Kidney capillary endothelial cell (primary cell): Measurements from ENCODE around the gene SH3PXD2B.
"Not testable (repeated sequence)": the region's sequence is repeated elsewhere in the genome, so short reads cannot be mapped to it uniquely, and the experiment has no call there.

Source experiments
- DNase-seq: peaks from one replicate; pipeline ENCODE4 v3.0.0-alpha.2; 2018; ENCODE audit warnings: low spot score

The SH3PXD2B gene

DNA sequence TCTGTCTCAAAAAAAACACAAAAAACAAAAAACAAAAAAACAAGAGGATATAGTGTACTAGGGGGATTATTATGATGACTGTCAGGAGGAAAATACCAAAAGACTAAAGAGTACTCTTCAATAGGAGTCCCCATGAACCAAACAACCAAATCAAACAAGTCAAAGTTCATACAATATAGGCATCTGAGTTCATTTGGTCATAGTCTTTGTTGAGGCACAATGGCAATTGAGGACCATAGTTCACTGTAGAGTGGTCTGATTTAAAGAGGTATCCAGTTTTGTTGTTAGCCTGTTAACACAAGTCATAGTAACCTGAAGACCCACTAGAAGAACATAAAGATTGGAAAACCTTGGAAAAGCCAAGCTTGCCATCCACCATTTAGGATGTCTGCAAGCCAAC lies 159.5 kb downstream of the SH3PXD2B start:
- no peak for DNase-seq

DNA sequence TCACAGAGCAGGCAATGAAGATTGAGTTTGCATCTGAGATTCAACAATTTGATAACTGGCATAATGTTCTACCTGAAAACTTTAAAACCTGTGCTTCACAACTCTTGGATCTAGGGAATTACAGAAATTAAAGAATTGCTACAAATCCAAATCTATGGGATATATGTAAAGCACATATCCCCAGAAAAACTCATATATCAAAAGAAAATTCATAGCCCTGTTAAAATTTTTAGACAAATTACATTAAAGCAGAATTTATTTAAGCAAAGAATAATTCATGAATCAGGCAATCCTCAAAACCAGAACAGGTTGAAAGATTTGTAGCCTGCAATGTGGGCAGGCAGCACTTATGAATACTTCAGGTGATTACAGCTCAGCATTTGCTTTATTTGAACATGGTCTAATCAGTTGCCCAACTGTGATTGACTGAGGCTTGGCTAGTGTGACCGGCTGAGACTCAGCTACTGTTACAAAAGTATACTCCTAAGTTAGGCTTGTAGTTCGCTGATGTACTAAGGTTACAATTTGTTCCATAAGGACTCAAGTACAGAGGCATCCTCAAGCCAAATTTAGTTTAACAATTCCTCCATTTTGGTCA lies 160.5 kb downstream of the SH3PXD2B start:
- no peak for DNase-seq

DNA sequence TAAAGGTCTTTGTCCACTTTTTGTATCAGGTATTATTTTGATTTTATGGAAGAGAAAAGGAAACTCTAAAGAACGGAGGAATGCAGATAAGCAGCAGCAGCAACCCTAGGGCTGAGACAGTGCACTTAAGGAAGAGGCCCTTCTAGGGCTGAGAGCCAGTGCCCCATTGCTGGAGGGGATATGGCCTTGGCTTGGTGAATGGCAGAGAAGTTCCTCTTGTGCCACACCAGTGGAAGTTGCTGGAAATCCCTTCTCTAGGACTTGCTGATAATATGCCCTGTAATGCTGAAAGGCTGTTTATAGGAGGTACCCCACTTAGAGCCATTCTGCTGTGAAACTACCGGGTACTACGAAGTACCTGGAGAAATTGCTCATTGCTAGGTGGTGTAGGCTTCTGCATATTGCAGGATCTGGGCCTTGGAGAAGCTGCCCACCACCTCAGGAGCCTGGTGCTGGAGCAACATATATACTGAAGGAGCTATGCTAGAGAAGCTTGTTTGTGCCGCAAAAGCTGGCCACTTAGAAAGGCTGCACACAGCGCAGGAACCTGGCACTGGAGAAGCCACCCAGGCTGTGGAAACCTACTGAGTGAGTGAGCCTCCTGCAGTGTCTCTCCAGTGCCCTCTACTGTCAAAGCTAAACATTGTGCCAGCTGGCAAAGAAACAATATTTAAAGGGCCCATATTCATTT lies 161.1 kb downstream of the SH3PXD2B start:
- peak; percentile 66 for DNase-seq

DNA sequence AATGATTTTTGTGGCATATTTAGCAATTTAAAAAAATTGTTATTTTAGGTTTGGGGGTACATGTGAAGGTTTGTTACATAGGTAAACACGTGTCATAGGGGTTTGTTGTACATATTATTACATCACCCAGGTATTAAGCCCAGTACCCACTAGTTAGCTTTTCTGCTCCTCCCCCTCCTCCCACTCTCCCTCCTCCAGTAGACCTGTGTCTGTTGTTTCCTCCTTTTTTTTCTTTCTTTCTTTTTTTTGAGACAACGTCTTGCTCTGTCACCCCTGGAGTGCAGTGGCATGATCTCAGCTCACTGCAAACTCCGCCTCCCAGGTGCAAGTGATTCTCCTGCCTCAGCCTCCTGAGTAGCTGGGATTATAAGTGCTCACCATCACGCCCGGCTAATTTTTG lies 162.5 kb downstream of the SH3PXD2B start:
- not testable (repeated sequence) for DNase-seq

DNA sequence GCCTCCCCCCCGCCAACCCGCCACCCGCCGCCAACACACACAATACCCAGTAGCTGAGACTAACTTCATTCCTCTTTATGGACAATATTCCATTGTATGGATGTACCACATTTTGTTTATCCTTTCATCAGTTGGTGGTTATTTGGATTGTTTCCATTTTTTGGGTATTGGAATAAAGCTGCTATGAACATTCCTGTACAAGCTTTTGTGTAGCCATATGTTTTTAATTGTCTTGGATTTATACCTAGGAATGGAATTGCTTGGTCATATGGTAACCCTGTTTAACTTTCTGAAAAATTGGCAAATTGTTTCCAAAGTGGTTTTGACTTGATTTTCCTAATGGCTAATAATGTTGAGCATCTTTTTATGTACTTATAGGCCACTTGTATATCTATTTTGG lies 165.9 kb downstream of the SH3PXD2B start:
- no peak for DNase-seq

DNA sequence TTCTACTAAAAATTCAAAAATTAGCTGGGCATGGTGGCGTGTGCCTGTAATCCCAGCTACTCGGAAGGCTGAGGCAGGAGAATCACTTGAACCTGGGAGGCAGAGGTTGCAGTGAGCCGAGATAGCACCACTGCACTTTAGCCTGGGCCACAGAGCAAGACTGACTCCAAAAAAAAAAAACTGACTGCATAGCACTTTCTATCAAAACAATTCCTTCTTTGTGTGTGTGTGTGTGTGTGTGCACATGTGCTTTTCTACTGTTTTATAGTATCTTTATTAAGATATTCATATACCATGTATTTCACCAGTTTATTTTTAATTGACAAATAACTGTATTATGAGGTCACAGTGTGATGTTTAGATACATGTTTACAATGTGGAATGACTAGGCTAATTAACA lies 167.2 kb downstream of the SH3PXD2B start:
- not testable (repeated sequence) for DNase-seq

DNA sequence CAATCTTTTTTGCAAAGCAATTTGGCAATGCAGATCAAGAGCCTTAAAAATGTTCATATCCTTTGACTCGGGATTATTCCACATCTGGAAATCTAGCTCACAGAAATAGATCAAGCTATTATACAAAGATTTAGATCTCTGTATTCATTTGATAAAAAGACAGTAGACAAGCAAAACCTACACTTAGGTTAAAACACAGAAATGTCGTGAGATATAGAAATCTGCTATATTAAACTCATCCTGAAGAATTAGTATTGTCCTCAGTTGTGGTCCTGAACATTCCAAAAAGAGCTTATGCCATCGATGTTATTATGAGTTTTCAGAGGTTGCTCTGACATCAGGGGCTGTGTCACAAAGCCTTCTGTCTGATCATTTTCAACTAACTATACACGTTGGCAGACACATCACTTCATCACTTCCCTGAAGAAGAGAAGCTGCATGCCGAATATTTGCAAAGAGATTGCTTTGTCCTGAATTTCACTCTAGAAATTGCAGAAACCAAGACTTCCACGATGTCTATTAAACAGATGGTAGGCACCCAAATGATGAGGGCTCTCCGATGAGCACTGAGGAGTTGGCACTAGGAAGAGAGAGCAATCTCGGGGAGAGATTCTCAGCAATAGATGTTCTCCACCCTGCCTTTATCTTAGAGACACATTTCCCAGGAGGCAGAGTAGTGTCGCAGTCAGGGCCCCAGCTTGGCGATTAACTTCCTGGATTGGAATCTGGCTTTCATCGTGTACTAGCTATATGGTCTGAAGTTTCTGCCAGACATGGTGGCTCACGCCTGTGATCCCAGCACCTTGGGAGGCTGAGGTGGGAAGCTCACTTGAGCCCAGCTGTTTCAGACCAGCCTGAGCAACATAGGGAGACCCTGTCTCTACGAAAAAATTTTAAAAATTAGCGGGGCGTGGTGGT lies 168.8 kb downstream of the SH3PXD2B start:
- no peak for DNase-seq

DNA sequence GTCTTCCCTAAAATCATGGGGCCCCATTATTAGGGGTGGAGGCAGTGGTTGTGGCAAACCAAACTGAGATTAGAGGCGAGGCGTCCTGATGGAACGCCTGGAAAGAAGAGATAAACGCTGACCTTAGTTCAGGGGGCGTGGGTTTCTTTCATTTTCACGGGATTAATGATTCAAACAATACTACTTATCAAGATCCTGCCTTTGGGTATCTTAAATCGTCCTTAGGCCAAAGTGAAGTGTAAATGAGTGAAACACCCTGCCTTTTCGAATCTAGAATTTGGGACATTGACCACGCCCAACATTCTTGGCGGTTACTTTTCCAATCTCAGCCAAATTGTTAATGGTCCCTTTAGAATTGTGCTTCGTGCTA lies 169.7 kb downstream of the SH3PXD2B start:
- DNase-seq, result no peak

DNA sequence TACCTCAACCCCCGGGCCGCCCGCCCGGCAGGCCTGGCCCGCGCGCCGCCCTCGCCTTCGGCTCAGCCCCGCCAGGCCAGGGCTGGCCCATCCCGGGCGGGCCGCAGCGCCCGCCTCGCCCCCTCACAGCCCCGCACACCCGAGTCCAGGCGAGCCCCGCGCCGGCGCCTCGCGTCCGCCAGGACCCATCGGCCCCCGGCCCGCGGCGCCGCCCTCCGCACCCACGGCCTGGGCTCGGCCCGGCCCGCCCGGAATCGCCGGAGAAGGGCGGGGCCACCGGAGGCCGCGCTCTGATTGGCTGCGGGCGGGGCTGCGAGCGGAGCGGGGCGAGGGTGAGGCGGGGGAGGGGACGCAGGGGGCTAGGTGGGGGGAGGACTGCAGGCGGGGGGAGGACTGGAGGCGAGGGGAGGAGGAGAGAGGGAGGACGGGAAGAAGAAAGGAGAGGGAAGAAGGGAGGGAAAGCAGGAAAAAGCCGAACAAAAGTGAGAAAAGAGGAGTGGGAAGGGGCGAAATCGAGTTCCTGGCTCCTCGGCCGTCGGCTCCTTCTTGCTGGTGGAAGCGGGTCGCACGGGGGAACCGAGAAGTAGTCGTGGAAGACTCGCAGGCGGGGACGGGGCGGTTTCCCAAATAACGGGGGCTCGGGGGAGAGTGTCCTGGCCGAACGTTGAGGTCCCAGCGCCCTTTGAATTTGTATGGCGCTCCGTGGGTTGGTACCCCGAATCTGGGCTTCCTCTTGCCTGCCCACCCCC lies 170.3 kb downstream of the SH3PXD2B start:
- DNase-seq, result peak; percentile 60

DNA sequence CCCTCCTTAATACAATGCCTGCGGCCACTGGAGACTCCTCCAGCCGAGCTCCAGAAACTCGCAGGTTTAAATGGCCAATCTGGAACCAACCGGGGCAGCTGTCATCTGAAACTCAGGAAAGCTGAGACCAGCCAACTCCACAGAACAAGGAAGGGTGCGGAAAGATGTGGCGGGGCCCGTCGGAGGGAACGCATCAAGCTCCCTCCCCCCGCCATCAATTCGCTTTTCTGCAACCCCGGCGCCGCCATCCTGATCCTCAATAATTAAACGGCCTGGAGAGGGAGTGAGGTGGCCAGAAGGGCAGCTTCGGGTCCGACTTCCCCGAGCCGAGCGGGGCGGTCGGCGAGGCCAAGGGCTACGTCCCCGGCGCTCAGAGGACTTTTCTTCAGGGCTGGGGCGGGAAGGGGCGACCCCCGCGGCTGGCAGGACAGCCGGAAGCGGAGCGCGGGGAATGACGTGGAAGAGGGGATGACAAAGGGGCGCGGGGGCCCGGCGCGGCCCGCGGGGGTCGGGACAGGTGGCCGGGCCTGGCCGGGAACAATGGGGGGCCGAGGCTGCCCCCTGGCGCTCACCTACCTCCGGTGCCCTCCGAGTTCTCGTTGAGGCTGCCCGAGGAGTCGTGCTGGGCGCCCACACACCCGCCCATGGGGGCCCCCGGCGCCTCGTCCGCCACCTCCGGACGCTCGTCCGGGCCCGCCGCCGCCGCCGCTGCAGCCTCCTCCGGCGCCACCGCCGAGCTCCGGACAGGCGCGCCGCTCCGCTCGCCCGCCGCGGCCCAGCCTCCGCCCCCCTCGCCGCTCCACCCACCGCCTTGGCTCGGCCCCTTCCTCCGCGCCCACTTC lies 171.1 kb downstream of the SH3PXD2B start, which contains the start of gene UBTD2:
TSS of gene UBTD2 (minus strand) at position 745 of the 842 bp plus-strand sequence. CDS start at position 646, 99 bp downstream.
- DNase-seq, result peak; percentile 63

DNA sequence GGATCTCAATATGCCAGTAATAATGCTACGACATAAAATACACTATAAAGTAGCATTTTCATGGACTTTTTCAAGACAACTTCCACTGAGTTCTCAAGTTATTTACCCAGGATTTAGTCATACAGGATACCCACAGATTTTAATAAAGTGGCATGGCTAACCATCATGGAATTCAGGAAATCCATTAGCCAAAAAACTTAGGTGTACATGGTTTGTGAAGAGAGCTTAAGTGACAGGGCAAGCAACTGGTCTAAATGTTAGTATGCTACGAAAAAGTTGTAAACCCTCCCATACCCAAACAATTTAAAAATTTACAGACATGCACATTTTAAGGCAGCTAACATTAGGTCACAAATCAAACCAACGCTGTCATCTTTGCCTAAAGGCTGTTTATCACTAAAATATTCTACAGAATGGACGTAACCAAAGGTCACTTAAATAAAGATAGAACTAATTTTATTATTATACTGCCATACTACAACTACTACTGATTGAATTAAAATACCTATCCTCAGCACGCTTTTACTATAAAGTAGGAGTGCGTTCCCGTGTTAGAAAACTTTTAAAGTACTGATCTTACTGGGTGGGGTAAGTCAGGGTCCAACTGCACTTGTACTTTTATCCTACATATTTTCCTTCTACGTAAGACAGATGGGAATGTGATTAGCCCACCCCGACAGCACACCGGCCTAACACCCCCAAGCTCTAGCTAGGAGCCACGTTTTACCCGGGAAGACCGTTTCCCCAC lies 171.9 kb downstream of the SH3PXD2B start:
- DNase-seq, result peak; percentile 72

DNA sequence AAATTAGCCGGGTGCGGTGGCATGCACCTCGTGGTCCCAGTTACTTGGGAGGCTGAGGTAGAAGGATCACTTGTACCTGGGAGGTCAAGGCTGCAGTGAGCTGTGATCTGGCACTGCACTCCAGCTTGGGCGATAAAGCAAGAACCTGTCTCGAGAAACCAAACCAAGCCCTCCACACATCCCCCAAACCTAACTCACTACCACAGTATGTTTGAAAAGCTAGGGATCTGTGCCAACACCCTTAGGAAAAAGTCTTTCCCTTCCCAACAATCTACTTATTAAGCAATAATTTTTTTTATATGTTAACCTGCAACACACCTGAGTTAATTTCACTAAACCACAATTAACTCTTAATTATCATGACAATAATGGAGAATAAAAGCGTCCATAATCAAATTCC lies 173.0 kb downstream of the SH3PXD2B start:
- no peak for DNase-seq

DNA sequence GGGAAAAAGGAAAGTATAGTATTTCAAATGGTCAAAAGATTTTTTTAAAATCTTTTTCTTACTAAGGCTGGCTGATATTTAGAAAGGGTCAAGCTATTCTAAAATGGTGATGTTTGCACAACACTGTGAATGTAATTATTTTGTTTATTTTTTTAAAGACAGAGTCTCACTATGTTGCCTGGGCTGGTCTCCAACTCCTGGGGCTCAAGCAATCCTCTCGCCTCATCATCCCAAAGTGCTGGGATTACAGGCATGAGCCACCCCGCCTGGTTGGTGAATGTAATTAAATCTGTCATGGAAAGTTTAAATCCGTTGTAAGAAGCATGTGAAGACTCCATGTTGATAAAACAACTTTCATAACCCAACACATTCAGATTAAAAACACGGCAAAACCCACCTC lies 173.4 kb downstream of the SH3PXD2B start:
- DNase-seq, result no peak

DNA sequence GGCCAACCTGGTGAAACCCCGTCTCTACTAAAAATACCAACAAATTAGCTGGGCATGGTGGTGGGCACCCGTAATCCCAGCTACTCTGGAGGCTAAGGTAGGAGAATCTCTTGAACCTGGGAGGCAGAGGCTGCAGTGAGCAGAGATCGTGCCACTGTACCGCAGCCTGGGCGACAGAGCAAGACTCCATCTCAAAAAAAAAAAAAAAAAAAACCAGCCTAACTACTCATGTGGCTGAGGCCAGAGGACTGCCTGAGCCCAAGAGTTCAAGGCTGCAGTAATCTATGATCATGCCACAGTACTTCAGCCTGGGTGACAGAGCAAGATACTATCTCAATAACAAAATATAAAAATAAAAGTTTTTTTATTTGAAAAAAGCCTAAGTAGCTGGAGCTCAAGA lies 174.0 kb downstream of the SH3PXD2B start:
- no peak for DNase-seq

DNA sequence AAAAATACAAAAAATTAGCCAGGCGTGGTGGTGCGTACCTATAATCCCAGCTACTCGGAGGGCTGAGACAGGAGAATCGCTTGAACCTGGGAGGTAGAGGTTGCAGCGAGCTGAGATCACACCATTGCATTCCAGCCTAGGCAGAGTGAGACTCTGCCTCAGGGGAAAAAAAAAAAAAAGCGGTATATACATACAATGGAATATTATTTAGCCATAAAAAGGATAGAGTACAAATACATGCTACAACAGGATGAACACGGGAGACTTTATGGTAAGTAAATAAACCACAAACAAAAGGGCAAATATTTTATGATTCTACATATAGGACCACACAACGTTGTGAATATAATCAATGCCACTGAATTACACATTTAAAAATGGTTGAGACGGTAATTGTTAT lies 176.0 kb downstream of the SH3PXD2B start:
- DNase-seq, result no peak

DNA sequence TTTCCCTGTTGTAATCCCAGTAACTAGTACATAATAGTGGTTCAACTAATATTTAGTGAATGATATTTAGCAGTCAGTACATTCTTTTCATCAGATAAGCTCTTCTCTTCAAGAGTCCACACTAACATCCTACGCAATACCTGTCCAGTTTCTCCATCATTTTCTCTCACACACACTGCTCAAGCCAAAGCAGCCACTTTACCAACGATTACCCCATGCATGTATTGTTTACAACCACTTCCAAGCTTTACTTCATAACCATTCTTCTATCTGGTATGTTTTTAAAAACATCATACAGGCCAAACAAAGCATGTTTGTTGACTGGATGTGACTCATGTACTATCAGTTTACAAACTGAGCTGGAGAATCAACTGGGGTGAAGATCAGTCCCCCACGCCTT lies 178.1 kb downstream of the SH3PXD2B start:
- DNase-seq, result no peak
